Measurements from ENCODE around the gene NHS.

The NHS gene

GRCh38 chrX:17595456-17596035 lies 220.5 kb downstream of the NHS start:
- no peak overlapping the region for H3K27ac ChIP-seq
- TF ChIP-seq CTCF (conservative IDR thresholded peaks at IDR 0.05): no peak

- no peak for TF ChIP-seq CTCF (conservative IDR thresholded peaks at IDR 0.05)
- no peak overlapping the region for H3K27ac ChIP-seq
These were observed 221.1 kb downstream of the NHS start for GRCh38 chrX:17596061-17596460.

GRCh38 chrX:17596546-17597205 lies 221.7 kb downstream of the NHS start:
- H3K27ac ChIP-seq: no peak overlapping the region
- TF ChIP-seq CTCF (conservative IDR thresholded peaks at IDR 0.05): no peak

DNA sequence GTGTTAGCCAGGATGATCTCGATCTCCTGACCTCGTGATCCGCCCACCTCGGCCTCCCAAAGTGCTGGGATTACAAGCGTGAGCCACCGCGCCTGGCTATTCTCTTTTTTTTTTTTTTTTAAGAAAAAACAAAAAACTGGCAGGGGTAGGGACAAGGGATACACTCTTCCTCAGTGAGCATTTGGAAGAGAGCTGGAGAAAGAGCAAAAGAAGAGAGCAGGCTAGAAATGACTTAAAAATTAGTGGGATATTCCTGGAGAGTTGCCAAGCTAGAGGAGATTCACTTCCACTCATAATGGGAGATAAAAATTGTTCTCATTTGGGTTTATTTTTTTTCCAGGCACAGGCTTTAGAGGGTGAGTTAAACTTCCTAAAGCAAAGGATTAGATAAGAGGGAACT lies 222.3 kb downstream of the NHS start:
- H3K27ac ChIP-seq: no peak overlapping the region
- TF ChIP-seq CTCF (conservative IDR thresholded peaks at IDR 0.05): no peak

DNA sequence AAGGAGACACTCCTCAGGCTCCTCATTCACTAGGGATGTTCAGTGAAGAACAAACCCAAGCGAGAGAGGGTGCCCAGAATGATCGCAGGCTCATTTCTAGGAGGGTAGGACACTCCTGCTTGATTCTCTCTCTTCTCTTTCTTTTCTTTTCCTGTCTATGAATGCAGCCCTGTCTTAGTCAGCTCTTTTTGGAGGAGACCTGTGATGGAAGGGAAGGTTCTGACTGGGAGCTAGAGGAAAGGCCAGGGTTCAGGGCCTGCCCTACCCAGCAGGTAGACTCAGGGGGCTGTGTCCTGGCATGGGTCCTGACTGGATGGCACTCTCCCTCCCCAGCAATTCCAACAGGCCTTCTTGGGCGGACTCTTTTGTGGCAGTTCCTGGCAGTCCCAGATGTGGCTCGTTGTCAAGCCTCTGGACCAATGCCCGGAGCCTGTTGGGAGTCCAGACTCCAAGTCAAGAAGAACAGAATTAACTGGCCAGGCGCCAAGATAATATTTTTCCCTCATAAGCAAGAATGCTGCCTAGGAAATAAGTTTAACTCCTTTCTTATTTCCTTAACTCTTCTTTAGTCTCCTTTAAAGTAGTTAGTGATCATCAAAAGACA lies 222.9 kb downstream of the NHS start:
- no peak overlapping the region for H3K27ac ChIP-seq
- TF ChIP-seq CTCF (conservative IDR thresholded peaks at IDR 0.05): no peak

DNA sequence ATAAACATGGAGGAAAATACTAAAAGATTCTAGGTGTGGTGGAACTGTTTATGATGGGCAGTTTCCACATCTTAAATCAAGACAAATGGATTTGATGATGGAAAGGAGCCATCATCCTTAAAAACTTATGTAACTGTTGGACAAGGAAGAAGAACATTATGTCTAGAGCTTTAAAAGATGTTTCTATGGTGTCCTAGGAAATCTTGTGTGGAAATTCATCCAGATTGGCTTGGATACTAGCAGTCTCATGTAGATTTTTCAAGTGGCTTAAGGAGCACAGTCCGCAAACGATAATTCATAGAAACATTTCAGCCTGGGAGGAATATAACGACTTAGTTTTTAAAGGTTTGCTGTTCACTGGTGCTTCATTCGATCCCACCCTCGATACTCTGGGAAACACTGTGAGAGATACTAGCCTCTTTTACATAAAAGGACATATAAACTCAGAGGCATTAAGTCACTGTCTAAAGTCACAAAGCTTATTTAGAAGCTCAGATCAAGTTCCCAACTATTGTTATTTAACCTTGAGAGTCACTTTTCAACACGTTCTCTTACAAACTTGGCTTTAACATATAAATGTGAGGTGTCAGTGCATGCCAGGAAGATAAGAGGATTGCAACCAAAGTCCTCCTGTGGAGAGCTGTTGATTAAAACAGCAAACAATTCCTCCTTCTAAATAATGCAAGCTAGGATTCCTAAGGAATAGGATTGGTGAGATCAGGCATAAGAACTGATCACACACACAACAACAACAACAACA lies 226.6 kb downstream of the NHS start:
- no peak overlapping the region for H3K27ac ChIP-seq
- TF ChIP-seq CTCF (conservative IDR thresholded peaks at IDR 0.05): no peak

GRCh38 chrX:17602245-17602644 lies 227.2 kb downstream of the NHS start:
- TF ChIP-seq CTCF (conservative IDR thresholded peaks at IDR 0.05): no peak
- H3K27ac ChIP-seq: no peak overlapping the region
